ENCODE results near the gene SMIM27. TPM values are rescaled to one million over a fixed set of nuclear protein-coding genes. Genes with fewer than 3 reads are reported as not detected.

Gene SMIM27
- total and polyA plus RNA-seq, 2 of the 8 experiments (the other 6 are each of a cell fraction or from before 2014, with no cell fraction given): 3.6 to 18.1 TPM

DNA sequence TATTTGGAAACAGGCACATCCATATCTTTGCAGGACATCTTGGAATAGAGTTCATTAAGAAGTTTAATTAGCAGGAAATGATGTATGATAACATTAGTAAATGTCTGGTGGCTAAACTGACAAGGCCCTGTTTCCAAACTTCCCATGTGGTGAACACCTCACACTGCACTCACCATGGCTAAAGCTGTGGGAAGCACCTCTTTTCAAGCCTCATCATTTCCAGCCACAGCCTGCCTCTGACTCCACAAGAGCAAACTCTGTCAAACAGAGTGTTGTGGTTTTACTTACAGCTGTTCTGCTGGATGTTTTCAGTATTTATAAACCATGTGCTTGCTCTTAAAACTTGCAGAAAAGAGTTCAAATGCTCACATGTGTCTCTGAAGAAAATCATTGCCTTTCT lies 35.8 kb downstream of the SMIM27 start:
- no peaks in the 10 kb centered on the region for H4K20me1 ChIP-seq (replicated peaks in 1 of 2; ENCODE audit: control insufficient read depth in 1 of 2, insufficient read depth in 2 of 2, low read length in 2 of 2)
- CTCF ChIA-PET (ENCODE audit: partially characterized antibody): interaction anchor here (0.7 to 7.2 kb wide), 15 partner anchors 8 to 385 kb away, joined by 3 to 70 read pairs (median 8); partner anchors contain the start of genes NDUFB6 and TMEM215

More for the DNA sequence above, 35.8 kb downstream of the SMIM27 start:
- no peak overlapping the region for H2AFZ ChIP-seq (ENCODE audit: low read length)
- no peak overlapping the region for H2BK15ac ChIP-seq (ENCODE audit: low read length)
- H3K23ac ChIP-seq (ENCODE audit: insufficient read length): no peak overlapping the region
- H3K9me3 ChIP-seq (ENCODE audit: insufficient read depth in 2 of 2, low read depth in 1 of 2, low read length in 1 of 2): no peaks in the 10 kb centered on the region
- H3K79me2 ChIP-seq (ENCODE audit: control insufficient read depth in 1 of 2, insufficient read depth in 2 of 2, low read length in 2 of 2): no peaks in the 10 kb centered on the region
- no peaks in the 10 kb centered on the region for H3K4me1 ChIP-seq (replicated peaks in 1 of 4; ENCODE audit: control insufficient read depth in 3 of 4, insufficient read depth in 4 of 4, low read length in 3 of 4)
- no peak for FAIRE-seq
- POLR2A ChIA-PET (ENCODE audit: partially characterized antibody): interaction anchor here (1.2 kb wide), 1 partner anchor 381 kb away, joined by 3 read pairs; no protein-coding TSS in a partner anchor
- no peak overlapping the region for H4K5ac ChIP-seq (ENCODE audit: insufficient read length, low read depth, low read length)
- H2BK20ac ChIP-seq (ENCODE audit: low read length): no peak overlapping the region
- H3K4me3 ChIP-seq (ENCODE audit: extremely low read depth in 1 of 4, insufficient read depth in 2 of 4, low read depth in 3 of 4, low read length in 4 of 4): no peak overlapping the region
- no peak for DNase-seq (ENCODE audit: low read depth in 1 of 2, low spot score in 2 of 2)
- no peak overlapping the region for H3K18ac ChIP-seq (ENCODE audit: extremely low read depth, low read length)
- no peak overlapping the region for H3K27ac ChIP-seq (ENCODE audit: low read depth, low read length)
- H2BK12ac ChIP-seq (ENCODE audit: low read depth, low read length): no peak overlapping the region
- no peak overlapping the region for H2BK120ac ChIP-seq (replicated peaks; ENCODE audit: low read depth, low read length)
- H3K56ac ChIP-seq (replicated peaks; ENCODE audit: insufficient read length, low read depth, low read length): no peak overlapping the region
- no peak overlapping the region for H3K4ac ChIP-seq (replicated peaks; ENCODE audit: insufficient read length, low read depth, low read length)
- H2BK5ac ChIP-seq (ENCODE audit: low read depth, low read length): no peak overlapping the region
- no peak overlapping the region for H4K91ac ChIP-seq (replicated peaks; ENCODE audit: insufficient read length, low read length)
- H4K8ac ChIP-seq (ENCODE audit: extremely low read depth, insufficient read depth, low read length): no peak overlapping the region
- H3K23me2 ChIP-seq (ENCODE audit: low read depth, low read length): no peaks in the 10 kb centered on the region
- no peaks in the 10 kb centered on the region for H3K79me1 ChIP-seq (ENCODE audit: low read depth, low read length)
- TF ChIP-seq, protein P1, sequence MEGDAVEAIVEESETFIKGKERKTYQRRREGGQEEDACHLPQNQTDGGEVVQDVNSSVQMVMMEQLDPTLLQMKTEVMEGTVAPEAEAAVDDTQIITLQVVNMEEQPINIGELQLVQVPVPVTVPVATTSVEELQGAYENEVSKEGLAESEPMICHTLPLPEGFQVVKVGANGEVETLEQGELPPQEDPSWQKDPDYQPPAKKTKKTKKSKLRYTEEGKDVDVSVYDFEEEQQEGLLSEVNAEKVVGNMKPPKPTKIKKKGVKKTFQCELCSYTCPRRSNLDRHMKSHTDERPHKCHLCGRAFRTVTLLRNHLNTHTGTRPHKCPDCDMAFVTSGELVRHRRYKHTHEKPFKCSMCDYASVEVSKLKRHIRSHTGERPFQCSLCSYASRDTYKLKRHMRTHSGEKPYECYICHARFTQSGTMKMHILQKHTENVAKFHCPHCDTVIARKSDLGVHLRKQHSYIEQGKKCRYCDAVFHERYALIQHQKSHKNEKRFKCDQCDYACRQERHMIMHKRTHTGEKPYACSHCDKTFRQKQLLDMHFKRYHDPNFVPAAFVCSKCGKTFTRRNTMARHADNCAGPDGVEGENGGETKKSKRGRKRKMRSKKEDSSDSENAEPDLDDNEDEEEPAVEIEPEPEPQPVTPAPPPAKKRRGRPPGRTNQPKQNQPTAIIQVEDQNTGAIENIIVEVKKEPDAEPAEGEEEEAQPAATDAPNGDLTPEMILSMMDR (IDR thresholded peaks at IDR 0.05; ENCODE audit: control extremely low read depth in 1 of 3, insufficient read depth in 1 of 3, low read depth in 1 of 3, low read length in 3 of 3): peak in 1 of 3 experiments; percentile 8; a peak in 1 of 4 replicates
- no peak for TF ChIP-seq CBX5 (IDR thresholded peaks at IDR 0.05; ENCODE audit: low read depth, low read length)
- H2AK5ac ChIP-seq (ENCODE audit: low read depth, low read length): no peak overlapping the region
- H3K4me2 ChIP-seq (ENCODE audit: insufficient read depth in 1 of 2, low read depth in 2 of 2, low read length in 2 of 2): no peak overlapping the region
- H3K36me3 ChIP-seq (ENCODE audit: control insufficient read depth in 2 of 4, insufficient read depth in 4 of 4, low read length in 3 of 4): no peaks in the 10 kb centered on the region
- no peak overlapping the region; a peak in 1 of 7 replicates for H3K9ac ChIP-seq (replicated peaks in 1 of 4; ENCODE audit: extremely low read depth in 1 of 4, low read depth in 3 of 4, low read length in 3 of 4)
- H3K27me3 ChIP-seq (replicated peaks in 1 of 4; ENCODE audit: control insufficient read depth in 3 of 4, extremely low read depth in 1 of 4, insufficient read depth in 3 of 4, low read length in 3 of 4): no peaks in the 10 kb centered on the region
- H3K14ac ChIP-seq (ENCODE audit: insufficient read length): no peak overlapping the region

All from H1 (cell line).